ENCODE results near the gene CABP7.

CABP7 gene

GRCh38 chr22:29724843-29725242, 5.0 kb downstream of the CABP7 start:
- Histone ChIP-seq H3K4me1 (ENCODE audit: control insufficient read depth in 1 of 2, insufficient read depth in 1 of 2, low read depth in 1 of 2, low read length in 1 of 2) (peaks cover 0 to 8% of the 10 kb centered on the region in 2 experiments), H3K36me3 (peaks cover 11% of the 10 kb centered on the region), H3K27me3 (peaks cover 75% of the 10 kb centered on the region), H3K27ac (no peak overlapping the region), H3K9me3 (no peaks in the 10 kb centered on the region), H3K4me3 (ENCODE audit: low read depth in 1 of 2, low read length in 1 of 2) (no peak overlapping the region)
- no peak for TF ChIP-seq CTCF (IDR thresholded peaks at IDR 0.05)

GRCh38 chr22:29726106-29726505, 6.3 kb downstream of the CABP7 start:
- Histone ChIP-seq H3K36me3 (peaks cover 24% of the 10 kb centered on the region), H3K27me3 (peaks cover 64% of the 10 kb centered on the region), H3K27ac (no peak overlapping the region), H3K4me3 (ENCODE audit: low read depth in 1 of 2, low read length in 1 of 2) (no peak overlapping the region), H3K4me1 (ENCODE audit: control insufficient read depth in 1 of 2, insufficient read depth in 1 of 2, low read depth in 1 of 2, low read length in 1 of 2) (no peaks in the 10 kb centered on the region), H3K9me3 (no peaks in the 10 kb centered on the region)
- no peak for TF ChIP-seq CTCF (IDR thresholded peaks at IDR 0.05)

GRCh38 chr22:29726512-29727130, 6.8 kb downstream of the CABP7 start:
- Histone ChIP-seq H3K27me3 (peaks cover 59% of the 10 kb centered on the region), H3K36me3 (peaks cover 27% of the 10 kb centered on the region), H3K9me3 (no peaks in the 10 kb centered on the region), H3K4me3 (ENCODE audit: low read depth in 1 of 2, low read length in 1 of 2) (no peak overlapping the region), H3K4me1 (ENCODE audit: control insufficient read depth in 1 of 2, insufficient read depth in 1 of 2, low read depth in 1 of 2, low read length in 1 of 2) (no peaks in the 10 kb centered on the region), H3K27ac (no peak overlapping the region)
- TF ChIP-seq CTCF (IDR thresholded peaks at IDR 0.05) = no peak

- H3K27ac ChIP-seq = no peak overlapping the region
- peaks cover 54% of the 10 kb centered on the region for H3K27me3 ChIP-seq
- no peaks in the 10 kb centered on the region for H3K4me1 ChIP-seq (ENCODE audit: control insufficient read depth in 1 of 2, insufficient read depth in 1 of 2, low read depth in 1 of 2, low read length in 1 of 2)
- no peak for TF ChIP-seq CTCF (IDR thresholded peaks at IDR 0.05)
- H3K4me3 ChIP-seq (ENCODE audit: low read depth in 1 of 2, low read length in 1 of 2) = no peak overlapping the region
- no peaks in the 10 kb centered on the region for H3K9me3 ChIP-seq
- peaks cover 31% of the 10 kb centered on the region for H3K36me3 ChIP-seq
Measured at GRCh38 chr22:29727131-29727523, 7.3 kb downstream of the CABP7 start.

- TF ChIP-seq CTCF (IDR thresholded peaks at IDR 0.05) = no peak
- no peaks in the 10 kb centered on the region for H3K9me3 ChIP-seq
- H3K27me3 ChIP-seq = peaks cover 38% of the 10 kb centered on the region
- no peak overlapping the region for H3K27ac ChIP-seq
- H3K4me1 ChIP-seq (ENCODE audit: control insufficient read depth in 1 of 2, insufficient read depth in 1 of 2, low read depth in 1 of 2, low read length in 1 of 2) = no peaks in the 10 kb centered on the region
- no peak overlapping the region for H3K4me3 ChIP-seq (ENCODE audit: low read depth in 1 of 2, low read length in 1 of 2)
- peaks cover 47% of the 10 kb centered on the region for H3K36me3 ChIP-seq
Measured at GRCh38 chr22:29729161-29729560, 9.4 kb downstream of the CABP7 start.

All from neutrophil (primary cell).